ENCODE data around the gene SEPTIN10. TPM values are rescaled to one million over a fixed set of nuclear protein-coding genes. Genes with fewer than 3 reads are reported as not detected.

Gene SEPTIN10
- total RNA-seq, 1 experiment from 2014 or later = 26.5 TPM

GRCh38 chr2:109498906-109499305 lies 114.9 kb downstream of the SEPTIN10 start:
- no peak for DNase-seq (ENCODE audit: low read depth, low spot score)
- in situ Hi-C loops (cut with HindIII; ENCODE audit: low pct_unique_long_range_greater_than_20kb, low sequenced_read_pairs) = no loop called here

DNA sequence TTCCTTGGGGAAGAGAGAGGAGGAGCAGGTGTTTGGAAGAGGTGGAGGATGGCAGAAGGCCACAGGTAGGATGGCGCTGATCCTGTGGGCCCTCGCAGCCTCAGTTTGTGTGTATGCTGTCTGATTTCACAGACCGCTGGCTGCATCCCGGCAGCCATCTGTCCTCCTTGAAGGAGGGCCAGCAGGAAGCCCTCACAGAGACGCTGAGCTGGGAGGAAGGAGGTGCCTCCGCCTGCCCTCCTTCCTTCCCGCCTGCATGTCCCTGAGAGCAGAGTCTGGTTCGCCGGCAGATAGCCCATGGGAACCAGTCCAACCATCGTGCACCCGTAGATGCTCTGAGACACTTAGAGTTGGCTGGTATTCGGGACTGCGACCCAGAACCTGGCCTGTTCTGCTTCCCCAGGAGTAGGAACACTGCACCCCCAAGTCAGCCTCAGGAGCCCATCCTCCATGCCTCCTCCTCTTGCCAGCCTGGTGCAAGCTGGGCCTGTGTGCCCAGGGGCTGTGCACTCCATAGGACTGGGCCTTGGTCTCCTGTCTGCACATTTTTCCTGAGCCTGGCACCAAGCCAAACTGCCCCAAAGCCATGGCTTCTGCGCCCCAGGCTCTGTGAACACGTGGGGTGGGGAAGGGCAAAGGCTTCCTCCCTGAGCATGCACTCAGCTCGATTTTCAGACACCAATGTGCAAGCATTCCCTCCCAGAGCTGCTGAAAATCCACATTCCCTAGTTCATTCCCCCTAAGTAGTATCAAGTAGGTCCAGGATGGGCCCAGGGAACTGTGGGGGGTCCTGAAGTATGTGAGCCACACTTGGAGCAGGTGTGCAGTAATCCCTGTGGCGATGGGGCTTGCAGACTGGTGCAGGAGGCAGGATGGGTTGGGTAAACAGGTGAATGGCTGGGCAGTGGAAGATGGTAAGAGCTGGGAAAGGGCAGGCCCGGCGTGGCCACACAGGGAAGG lies 115.6 kb downstream of the SEPTIN10 start:
- in situ Hi-C loops (cut with HindIII; ENCODE audit: low pct_unique_long_range_greater_than_20kb, low sequenced_read_pairs) = no loop called here

DNA sequence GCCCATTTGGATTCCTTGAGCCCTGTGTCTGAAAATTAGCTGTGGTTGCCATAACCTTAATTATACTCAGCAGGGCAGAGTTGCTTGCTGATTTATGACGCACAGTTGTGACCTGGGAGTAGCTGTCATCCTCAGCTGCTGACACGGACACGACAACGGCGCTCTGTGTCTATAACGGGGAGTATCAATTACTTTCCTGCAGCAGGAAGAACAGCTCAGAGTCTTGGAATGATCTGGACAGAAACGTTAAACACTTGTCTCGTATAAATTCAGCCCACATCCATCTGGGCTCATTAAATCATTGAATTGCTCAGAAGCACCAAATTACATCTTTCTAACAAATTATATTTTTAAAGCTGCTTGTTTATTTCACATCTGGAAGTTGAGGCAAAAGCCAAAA lies 116.3 kb downstream of the SEPTIN10 start:
- in situ Hi-C loops (cut with HindIII; ENCODE audit: low pct_unique_long_range_greater_than_20kb, low sequenced_read_pairs) = no loop called here
- DNase-seq (ENCODE audit: low read depth, low spot score) = no peak

More for the DNA sequence above, 115.6 kb downstream of the SEPTIN10 start:
- DNase-seq (ENCODE audit: low read depth, low spot score) = no peak

DNA sequence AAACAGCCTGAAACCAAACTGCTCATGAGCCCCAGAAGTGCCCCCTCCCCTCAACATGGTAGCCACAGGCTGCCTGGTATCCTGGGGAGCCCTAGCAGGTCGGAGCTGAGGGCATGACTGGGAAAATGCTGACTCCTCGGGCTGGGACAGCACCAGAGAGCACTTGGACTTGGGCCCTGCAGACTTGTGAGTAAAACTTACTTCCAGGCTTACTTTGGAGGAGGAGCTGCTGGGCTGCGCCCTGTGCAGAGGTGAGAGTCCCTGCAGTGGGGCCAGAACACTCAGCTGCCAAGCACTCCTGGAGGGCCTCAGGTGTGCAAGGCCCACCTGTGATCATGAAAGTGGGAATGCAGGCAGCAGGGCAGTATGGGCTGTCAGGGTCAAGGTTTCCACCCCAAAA lies 119.4 kb downstream of the SEPTIN10 start:
- DNase-seq (ENCODE audit: low read depth, low spot score) = no peak
- in situ Hi-C loops (cut with HindIII; ENCODE audit: low pct_unique_long_range_greater_than_20kb, low sequenced_read_pairs) = no loop called here

- DNase-seq (ENCODE audit: low read depth, low spot score) = no peak
- in situ Hi-C loops (cut with HindIII; ENCODE audit: low pct_unique_long_range_greater_than_20kb, low sequenced_read_pairs) = no loop called here
These were observed 120.4 kb downstream of the SEPTIN10 start for GRCh38 chr2:109493176-109493935.

Other genes starting within 250 kb of the SEPTIN10 start
- gene SOWAHC, start 398 bp upstream of the SEPTIN10 start, total RNA-seq (2014; rRNA removed; shearing (Covaris generic)) = 8.5 and 8.6 TPM in 2 replicates
- 7.9 and 9.5 TPM in 2 replicates for gene RGPD5, start 180.3 kb upstream of the SEPTIN10 start, total RNA-seq (2014; rRNA removed; shearing (Covaris generic))